PC-9 (cell line): ENCODE measurements around the gene LDAH.

Experiments
- EZH2 ChIP-seq: fragments of 200-600 bp; sonication (generic); IDR thresholded peaks from 2 replicates; pipeline ENCODE4 v1.8.0; 2017; ENCODE audit warnings: antibody characterized with exemption, low read depth
- TF ChIP-seq, protein P1 (sequence below): fragments of 200-600 bp; sonication (generic); conservative IDR thresholded peaks from 2 replicates; pipeline ENCODE4 v1.6.1; 2017; ENCODE audit warnings: mixed run types, antibody characterized with exemption, mild to moderate bottlenecking, moderate library complexity

DNA sequence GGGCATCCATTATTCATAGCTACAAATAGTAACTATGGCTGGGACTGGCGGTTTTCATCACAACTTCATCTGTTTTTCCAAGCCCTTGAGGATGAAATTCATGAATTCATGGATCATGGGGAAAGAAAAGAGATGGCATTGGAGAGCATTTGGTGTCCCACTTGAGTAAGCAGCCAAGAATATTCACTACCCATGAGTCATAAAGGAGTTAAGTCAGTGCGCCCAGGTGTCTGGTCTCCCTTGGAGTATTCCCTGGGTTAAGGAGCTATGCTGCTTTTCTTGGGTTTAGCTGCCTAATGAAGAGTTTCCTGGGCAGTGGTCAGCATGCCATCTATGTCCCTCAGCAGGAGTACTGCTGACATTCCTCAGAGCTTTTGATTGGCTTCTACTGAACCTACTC lies 21.3 kb upstream of the LDAH start:
- TF ChIP-seq, protein P1, sequence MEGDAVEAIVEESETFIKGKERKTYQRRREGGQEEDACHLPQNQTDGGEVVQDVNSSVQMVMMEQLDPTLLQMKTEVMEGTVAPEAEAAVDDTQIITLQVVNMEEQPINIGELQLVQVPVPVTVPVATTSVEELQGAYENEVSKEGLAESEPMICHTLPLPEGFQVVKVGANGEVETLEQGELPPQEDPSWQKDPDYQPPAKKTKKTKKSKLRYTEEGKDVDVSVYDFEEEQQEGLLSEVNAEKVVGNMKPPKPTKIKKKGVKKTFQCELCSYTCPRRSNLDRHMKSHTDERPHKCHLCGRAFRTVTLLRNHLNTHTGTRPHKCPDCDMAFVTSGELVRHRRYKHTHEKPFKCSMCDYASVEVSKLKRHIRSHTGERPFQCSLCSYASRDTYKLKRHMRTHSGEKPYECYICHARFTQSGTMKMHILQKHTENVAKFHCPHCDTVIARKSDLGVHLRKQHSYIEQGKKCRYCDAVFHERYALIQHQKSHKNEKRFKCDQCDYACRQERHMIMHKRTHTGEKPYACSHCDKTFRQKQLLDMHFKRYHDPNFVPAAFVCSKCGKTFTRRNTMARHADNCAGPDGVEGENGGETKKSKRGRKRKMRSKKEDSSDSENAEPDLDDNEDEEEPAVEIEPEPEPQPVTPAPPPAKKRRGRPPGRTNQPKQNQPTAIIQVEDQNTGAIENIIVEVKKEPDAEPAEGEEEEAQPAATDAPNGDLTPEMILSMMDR, result no peak
- TF ChIP-seq EZH2, result no peak
